Activated CD8-positive, alpha-beta memory T cell treated with anti-CD3 and anti-CD28 coated beads for 48 hours (primary cell): ENCODE data around the gene LGR6.
"Not testable (repeated sequence)": the region's sequence is repeated elsewhere in the genome, so short reads cannot be mapped to it uniquely, and the experiment has no call there.

Source experiments
- DNase-seq, 3 experiments: peaks; one replicate each; pipeline ENCODE4 v3.0.0-alpha.2; 2020; ENCODE audit warnings: low read depth in 2 of 3, low spot score in 2 of 3

LGR6 gene

GRCh38 chr1:202193614-202194327, at the start of gene LGR6:
TSS of gene LGR6 (plus strand) at chr1:202193799. CDS start at chr1:202193990, 191 bp downstream.
- no peak for DNase-seq

GRCh38 chr1:202144402-202145067, 49.1 kb upstream of the LGR6 start, which contains the start of gene ARL8A:
TSS of gene ARL8A (minus strand) at chr1:202144737. CDS start at chr1:202144572, 165 bp downstream.
- DNase-seq = peak in 1 of 3 experiments; percentile 50

GRCh38 chr1:202145068-202145743, 48.4 kb upstream of the LGR6 start:
- peak in 1 of 3 experiments; percentile 34 for DNase-seq

GRCh38 chr1:202145744-202146140, 47.9 kb upstream of the LGR6 start:
- DNase-seq = not testable (repeated sequence)

- no peak for DNase-seq
Observed at GRCh38 chr1:202146279-202146678, 47.3 kb upstream of the LGR6 start.

- DNase-seq = no peak
Observed at GRCh38 chr1:202146993-202147392, 46.6 kb upstream of the LGR6 start.

- no peak for DNase-seq
Observed at GRCh38 chr1:202148391-202148790, 45.2 kb upstream of the LGR6 start.

- no peak for DNase-seq
Observed at GRCh38 chr1:202149566-202149965, 44.0 kb upstream of the LGR6 start.

GRCh38 chr1:202150187-202150586, 43.4 kb upstream of the LGR6 start:
- no peak for DNase-seq

GRCh38 chr1:202150602-202151001, 43.0 kb upstream of the LGR6 start:
- no peak for DNase-seq

- no peak for DNase-seq
Observed at GRCh38 chr1:202151045-202151444, 42.6 kb upstream of the LGR6 start.

- DNase-seq = no peak
Observed at GRCh38 chr1:202152399-202152798, 41.2 kb upstream of the LGR6 start.

- no peak for DNase-seq
Observed at GRCh38 chr1:202153284-202153683, 40.3 kb upstream of the LGR6 start.

- no peak for DNase-seq
Observed at GRCh38 chr1:202154148-202154765, 39.3 kb upstream of the LGR6 start.

- DNase-seq = no peak
Observed at GRCh38 chr1:202154766-202155477, 38.7 kb upstream of the LGR6 start.

GRCh38 chr1:202155478-202156021, 38.0 kb upstream of the LGR6 start:
- DNase-seq = no peak

GRCh38 chr1:202156590-202156989, 37.0 kb upstream of the LGR6 start:
- no peak for DNase-seq

- DNase-seq = no peak
Observed at GRCh38 chr1:202157945-202158344, 35.7 kb upstream of the LGR6 start.

- DNase-seq = no peak
Observed at GRCh38 chr1:202158810-202159533, 34.6 kb upstream of the LGR6 start.
